ENCODE data around the gene OR5K4. TPM values are rescaled to one million over a fixed set of nuclear protein-coding genes. Genes with fewer than 3 reads are reported as not detected.
"Not testable (repeated sequence)": the region's sequence is repeated elsewhere in the genome, so short reads cannot be mapped to it uniquely, and the experiment has no call there.

The OR5K4 gene
- total RNA-seq, 1 experiment from 2014 or later = not detected

DNA sequence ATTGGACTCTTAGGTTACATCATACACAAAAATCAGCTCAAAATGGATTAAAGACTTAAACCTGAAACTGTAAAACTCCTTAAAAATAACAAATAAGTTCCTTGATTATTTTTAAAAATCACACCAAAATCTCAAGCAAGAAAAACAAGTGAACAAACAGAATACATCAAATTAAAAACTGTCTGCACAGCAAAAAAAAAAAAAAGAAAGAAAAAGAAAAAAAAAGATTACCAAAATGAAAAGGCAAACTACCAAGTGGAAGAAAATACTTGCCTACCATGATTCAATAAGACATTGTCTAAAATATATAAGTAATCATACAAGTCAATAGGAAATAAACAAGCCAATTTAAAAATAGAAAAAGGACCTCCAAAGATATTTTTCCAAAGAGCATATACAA, 17.5 kb downstream of the OR5K4 start:
- no peak for DNase-seq (ENCODE audit: low read depth)

DNA sequence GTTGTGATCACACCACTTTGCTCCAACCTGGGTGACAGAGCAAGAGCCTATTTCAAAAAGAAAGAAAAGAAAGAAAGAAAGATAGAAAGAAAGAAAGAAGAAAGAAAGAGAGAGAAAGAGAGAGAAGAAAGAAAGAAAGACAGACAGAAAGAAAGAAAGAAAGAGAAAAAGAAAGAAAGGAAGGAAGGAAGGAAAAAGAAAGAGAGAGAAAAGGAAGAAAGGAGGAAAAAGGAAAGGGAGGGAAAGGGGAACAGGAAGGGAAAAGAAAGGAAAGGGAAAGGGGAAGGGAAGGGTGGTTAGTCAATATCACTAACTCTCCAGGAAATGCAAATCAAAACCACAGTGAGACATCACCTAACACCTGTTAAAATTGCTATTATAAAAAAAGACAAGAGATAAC, 18.2 kb downstream of the OR5K4 start:
- DNase-seq (ENCODE audit: low read depth) = no peak

DNA sequence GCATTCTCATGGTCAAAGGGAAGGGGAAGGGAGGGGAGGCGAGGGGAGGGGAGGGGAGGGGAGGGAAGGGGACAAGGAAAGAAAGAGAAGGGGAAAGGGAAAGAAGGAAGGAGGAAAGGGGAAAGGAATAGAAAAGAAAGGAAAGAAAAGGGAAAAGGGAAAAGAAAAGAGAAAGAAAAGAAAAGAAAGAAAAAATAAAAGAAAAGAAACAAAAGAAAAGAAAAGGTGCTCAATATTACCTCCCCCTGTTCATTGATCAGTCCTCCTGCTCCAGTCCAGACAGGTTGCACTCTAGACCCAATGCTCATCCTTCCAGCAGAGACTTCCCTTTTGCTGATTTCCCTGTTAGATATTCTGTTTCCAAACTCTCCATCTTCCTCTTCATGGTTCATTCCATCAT, 18.8 kb downstream of the OR5K4 start:
- no peak for DNase-seq (ENCODE audit: low read depth)

GRCh38 chr3:98376631-98377030, 23.0 kb downstream of the OR5K4 start:
- DNase-seq (ENCODE audit: low read depth) = no peak

- no peak for DNase-seq (ENCODE audit: low read depth)
Observed at GRCh38 chr3:98388147-98388546, 34.5 kb downstream of the OR5K4 start.

GRCh38 chr3:98390366-98390765, 36.7 kb downstream of the OR5K4 start, which contains the start of gene OR5K3:
TSS of gene OR5K3 (plus strand) at chr3:98390666. CDS start at chr3:98390666, 0 bp downstream.
- no peak for DNase-seq (ENCODE audit: low read depth)

- DNase-seq (ENCODE audit: low read depth) = no peak
Observed at GRCh38 chr3:98395101-98395500, 41.4 kb downstream of the OR5K4 start.

- DNase-seq (ENCODE audit: low read depth) = not testable (repeated sequence)
Observed at GRCh38 chr3:98396482-98396881, 42.8 kb downstream of the OR5K4 start.

DNA sequence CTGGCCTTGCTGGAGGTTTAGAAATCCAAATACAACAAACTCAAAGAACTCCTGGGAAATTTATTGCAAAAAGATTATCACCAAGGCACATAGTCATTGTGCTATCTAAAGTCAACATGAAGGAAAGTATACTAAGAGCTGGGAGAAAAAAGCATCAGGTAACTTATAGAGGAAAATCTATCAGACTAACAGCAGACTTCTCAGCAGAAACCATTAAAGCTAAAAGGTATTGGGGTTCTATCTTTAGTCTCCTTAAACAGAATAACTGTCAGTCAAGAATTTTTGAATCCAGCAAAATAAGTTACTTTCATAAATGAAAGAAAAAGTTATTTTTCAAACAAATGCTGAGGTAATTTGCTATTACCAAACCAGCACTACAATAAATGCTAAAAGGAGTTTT, 44.9 kb downstream of the OR5K4 start:
- no peak for DNase-seq (ENCODE audit: low read depth)

- no peak for DNase-seq (ENCODE audit: low read depth)
Observed at GRCh38 chr3:98402507-98402906, 48.9 kb downstream of the OR5K4 start.

GRCh38 chr3:98404010-98404409, 50.4 kb downstream of the OR5K4 start:
- no peak for DNase-seq (ENCODE audit: low read depth)

Other genes with a start within 250 kb of the OR5K4 start
- not detected in 2 replicates for gene OR5H1, start 223.1 kb upstream of the OR5K4 start, total RNA-seq (2014; rRNA removed; shearing (Covaris generic))
- not detected in 2 replicates for gene OR5H14, start 206.4 kb upstream of the OR5K4 start, total RNA-seq (2014; rRNA removed; shearing (Covaris generic))
- gene OR5H15, start 187.2 kb upstream of the OR5K4 start, total RNA-seq (2014; rRNA removed; shearing (Covaris generic)) = not detected in 2 replicates
- gene OR5H6, start 89.6 kb upstream of the OR5K4 start, total RNA-seq (2014; rRNA removed; shearing (Covaris generic)) = not detected in 2 replicates
- gene OR5H2, start 71.3 kb upstream of the OR5K4 start, total RNA-seq (2014; rRNA removed; shearing (Covaris generic)) = not detected in 2 replicates
- not detected in 2 replicates for gene OR5K3, start 36.8 kb downstream of the OR5K4 start, total RNA-seq (2014; rRNA removed; shearing (Covaris generic))
- gene OR5K1, start 109.3 kb downstream of the OR5K4 start, total RNA-seq (2014; rRNA removed; shearing (Covaris generic)) = not detected in 2 replicates
- not detected in 2 replicates for gene OR5K2, start 143.8 kb downstream of the OR5K4 start, total RNA-seq (2014; rRNA removed; shearing (Covaris generic))
- 258 and 296 TPM in 2 replicates for gene CLDND1, start 169.0 kb downstream of the OR5K4 start, total RNA-seq (2014; rRNA removed; shearing (Covaris generic))
- not detected in 2 replicates for gene GPR15, start 178.1 kb downstream of the OR5K4 start, total RNA-seq (2014; rRNA removed; shearing (Covaris generic))
- 53.9 and 58.9 TPM in 2 replicates for gene CPOX, start 239.8 kb downstream of the OR5K4 start, total RNA-seq (2014; rRNA removed; shearing (Covaris generic))

Measured in Daoy (cell line).